Panc1 (cell line): Measurements from ENCODE around the gene UNKL. TPM values are rescaled to one million over a fixed set of nuclear protein-coding genes. Genes with fewer than 3 reads are reported as not detected.

Source experiments
- ATAC-seq: fragments of 200-7000 bp; cut with Tn5 transposase; 2 replicates; pipeline ENCODE4 v1.9.1; 2020; ENCODE audit warnings: mild to moderate bottlenecking, moderate library complexity
- BruUV-seq: library from RNA; stranded (reverse); fragments of 400-500 nt; replicated peaks from 2 replicates; lab custom pipeline; 2021; lab: Mats Ljungman, UMichigan
- CTCF ChIA-PET: fragments of 300-600 bp; sonication (Branson Sonifier 250); formaldehyde crosslinking; loops from one replicate; lab custom pipeline; 2022; ENCODE audit warnings: antibody characterized with exemption; lab: Charles Lee
- POLR2A ChIA-PET: fragments of 300-600 bp; sonication (Branson Sonifier 250); formaldehyde crosslinking; loops from one replicate; lab custom pipeline; 2022; ENCODE audit warnings: antibody characterized with exemption; lab: Charles Lee
- DNase-seq: peaks from one replicate; pipeline ENCODE4 v3.0.0-alpha.2; 2010; ENCODE audit warnings: low read depth, low spot score
- H3K27ac ChIP-seq: 2 replicates; pipeline ENCODE4 v1.5.1; 2011; ENCODE audit warnings: mild to moderate bottlenecking, low read length, inconsistent platforms
- H3K27me3 ChIP-seq: fragments of 200-500 bp; sonication (Bioruptor generic); 2 replicates; pipeline ENCODE4 v1.6.0; 2014; ENCODE audit warnings: low read length, inconsistent platforms; ENCODE audit not compliant: control insufficient read depth, insufficient read depth
- H3K36me3 ChIP-seq: fragments of 200-500 bp; sonication (Bioruptor generic); 2 replicates; pipeline ENCODE4 v1.5.1; 2014; ENCODE audit warnings: inconsistent platforms, mild to moderate bottlenecking, low read length, moderate library complexity; ENCODE audit not compliant: control insufficient read depth, insufficient read depth
- H3K4me1 ChIP-seq: 2 replicates; pipeline ENCODE4 v1.5.1; 2011; ENCODE audit warnings: inconsistent platforms, mild to moderate bottlenecking, low read length, moderate library complexity; ENCODE audit not compliant: control insufficient read depth, insufficient read depth
- H3K4me3 ChIP-seq, 2 experiments: 2 replicates each; pipeline ENCODE4 v1.5.1; 2011 to 2012; ENCODE audit warnings: low read depth in 2 of 2, low read length in 2 of 2, mild to moderate bottlenecking in 2 of 2, inconsistent platforms in 1 of 2, moderate library complexity in 1 of 2
- H3K9me3 ChIP-seq: fragments of 200-500 bp; sonication (Bioruptor generic); 2 replicates; pipeline ENCODE4 v1.5.1; 2014; ENCODE audit warnings: low read depth, mild to moderate bottlenecking, inconsistent platforms, low read length, moderate library complexity; ENCODE audit not compliant: control insufficient read depth, insufficient read depth
- POLR2AphosphoS5 ChIP-seq: IDR thresholded peaks from 2 replicates; pipeline ENCODE4 v1.6.1; 2012; ENCODE audit warnings: mild to moderate bottlenecking, low read depth, low read length, moderate library complexity
- REST ChIP-seq, 2 experiments: IDR thresholded peaks; 2 replicates each; pipeline ENCODE4 v1.6.1; 2011 to 2012; ENCODE audit warnings: low read depth in 2 of 2, control low read depth in 1 of 2, low read length in 1 of 2, mild to moderate bottlenecking in 1 of 2, moderate library complexity in 1 of 2; ENCODE audit not compliant: insufficient read depth in 1 of 2
- SIN3A ChIP-seq: IDR thresholded peaks from 2 replicates; pipeline ENCODE4 v1.6.1; 2012; ENCODE audit warnings: low read depth, mild to moderate bottlenecking, low read length, moderate library complexity, borderline replicate concordance; ENCODE audit not compliant: insufficient read depth
- TCF7L2 ChIP-seq: IDR thresholded peaks from 2 replicates; pipeline ENCODE4 v1.6.1; 2011; ENCODE audit warnings: mild to moderate bottlenecking, low read depth, low read length, inconsistent platforms
- in situ Hi-C: cut with HindIII; loops from 2 replicates; pipeline ENCODE4 v1.10.0; 2016; ENCODE audit warnings: low sequenced_read_pairs, low pct_unique_long_range_greater_than_20kb
- intact Hi-C: fragments of 100-400 bp; cut with micrococcal nuclease; formaldehyde crosslinking; loops from one replicate; pipeline ENCODE4 v1.10.0; 2022; ENCODE audit not compliant: unreplicated experiment
- total RNA-seq: library from RNA; stranded (reverse); gene quantifications from one replicate; pipeline ENCODE4 v1.2.1, GENCODE V29; 2021; ENCODE audit not compliant: unreplicated experiment
- TF ChIP-seq, protein P1 (sequence below): fragments of 450-650 bp; IDR thresholded peaks from 2 replicates; pipeline ENCODE4 v1.5.1; 2017; ENCODE audit warnings: mild to moderate bottlenecking

The UNKL gene
- total RNA-seq, 1 experiment from 2014 or later: 26.6 TPM

DNA sequence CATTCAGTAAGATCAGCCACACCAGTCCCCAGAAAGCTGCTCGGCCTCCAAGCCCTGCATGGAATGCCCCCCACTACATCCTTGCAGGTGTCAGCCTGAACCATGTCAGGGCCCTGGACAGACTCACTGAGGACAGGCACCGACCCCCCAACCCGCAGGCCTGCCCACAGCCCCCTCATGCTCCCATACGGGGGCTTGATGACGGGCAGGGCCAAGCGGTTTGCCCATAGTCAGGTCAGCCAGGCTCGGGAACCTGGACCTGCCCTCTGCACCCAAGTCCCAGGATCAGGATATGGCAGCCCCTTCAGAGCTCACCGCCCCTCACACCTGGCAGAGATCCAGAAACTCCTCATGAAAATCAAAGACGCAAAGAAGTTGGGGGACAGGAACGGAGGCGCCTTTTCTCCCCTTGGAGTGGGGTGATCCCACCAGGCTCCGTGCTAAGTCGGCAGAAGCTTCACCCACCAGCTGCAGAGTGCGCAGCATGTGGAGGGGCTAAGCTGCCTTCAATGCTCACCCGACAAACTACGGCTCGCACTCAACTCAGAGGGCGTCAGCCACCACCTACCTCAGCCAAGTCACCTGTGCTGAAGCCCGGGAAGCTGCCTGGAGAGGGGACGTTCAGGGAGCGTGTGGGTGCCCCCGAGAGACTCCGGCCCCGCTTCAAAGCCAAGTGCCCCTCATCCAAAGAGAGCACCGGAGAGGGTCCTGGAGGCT lies 36.3 kb downstream of the UNKL start:
- 0 out of 2 replicates have a peak, but pooled peaks have one; percentile 14 for ATAC-seq
- H3K4me3 ChIP-seq: peak overlapping the region; percentile 59 to 68
- CTCF ChIA-PET: no interaction called here
- in situ Hi-C loops: no loop called here
- no peaks in the 10 kb centered on the region for H3K9me3 ChIP-seq
- no peak for DNase-seq
- H3K36me3 ChIP-seq: no peaks in the 10 kb centered on the region
- TF ChIP-seq SIN3A (no peak), REST (IDR thresholded peaks at IDR 0.05; ENCODE audit: insufficient read depth in 1 of 2, low read depth in 2 of 2, low read length in 1 of 2) (no peak), TCF7L2 (no peak), POLR2AphosphoS5 (no peak)
- TF ChIP-seq, protein P1, sequence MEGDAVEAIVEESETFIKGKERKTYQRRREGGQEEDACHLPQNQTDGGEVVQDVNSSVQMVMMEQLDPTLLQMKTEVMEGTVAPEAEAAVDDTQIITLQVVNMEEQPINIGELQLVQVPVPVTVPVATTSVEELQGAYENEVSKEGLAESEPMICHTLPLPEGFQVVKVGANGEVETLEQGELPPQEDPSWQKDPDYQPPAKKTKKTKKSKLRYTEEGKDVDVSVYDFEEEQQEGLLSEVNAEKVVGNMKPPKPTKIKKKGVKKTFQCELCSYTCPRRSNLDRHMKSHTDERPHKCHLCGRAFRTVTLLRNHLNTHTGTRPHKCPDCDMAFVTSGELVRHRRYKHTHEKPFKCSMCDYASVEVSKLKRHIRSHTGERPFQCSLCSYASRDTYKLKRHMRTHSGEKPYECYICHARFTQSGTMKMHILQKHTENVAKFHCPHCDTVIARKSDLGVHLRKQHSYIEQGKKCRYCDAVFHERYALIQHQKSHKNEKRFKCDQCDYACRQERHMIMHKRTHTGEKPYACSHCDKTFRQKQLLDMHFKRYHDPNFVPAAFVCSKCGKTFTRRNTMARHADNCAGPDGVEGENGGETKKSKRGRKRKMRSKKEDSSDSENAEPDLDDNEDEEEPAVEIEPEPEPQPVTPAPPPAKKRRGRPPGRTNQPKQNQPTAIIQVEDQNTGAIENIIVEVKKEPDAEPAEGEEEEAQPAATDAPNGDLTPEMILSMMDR: no peak
- BruUV-seq: TSS peak; percentile 80
- no peaks in the 10 kb centered on the region for H3K27me3 ChIP-seq
- POLR2A ChIA-PET: no interaction called here
- intact Hi-C loops: no loop called here
- peaks cover 6% of the 10 kb centered on the region; the same call in 1 of the 2 replicates for H3K4me1 ChIP-seq
- H3K27ac ChIP-seq: peak overlapping the region; percentile 65

GRCh38 chr16:1377406-1378010 lies 37.0 kb downstream of the UNKL start:
- Histone ChIP-seq H3K27me3 (no peaks in the 10 kb centered on the region), H3K27ac (no peak overlapping the region; the same call in 1 of the 2 replicates), H3K36me3 (no peaks in the 10 kb centered on the region), H3K9me3 (no peaks in the 10 kb centered on the region), H3K4me3 (peak overlapping the region in 1 of 2 experiments; percentile 68; a peak in 2 of 4 replicates), H3K4me1 (peaks cover 6% of the 10 kb centered on the region; the same call in 1 of the 2 replicates)
- DNase-seq: no peak
- in situ Hi-C loops: no loop called here
- intact Hi-C loops: no loop called here
- CTCF ChIA-PET: no interaction called here
- no peak for TF ChIP-seq TCF7L2
- TF ChIP-seq POLR2AphosphoS5: no peak
- TF ChIP-seq, protein P1: no peak
- no peak for TF ChIP-seq SIN3A
- TF ChIP-seq REST (IDR thresholded peaks at IDR 0.05; ENCODE audit: insufficient read depth in 1 of 2, low read depth in 2 of 2, low read length in 1 of 2): no peak
- POLR2A ChIA-PET: no interaction called here
- BruUV-seq: no TSS peak
- no peak for ATAC-seq
